ENCODE results near the gene EEPD1.

DNA sequence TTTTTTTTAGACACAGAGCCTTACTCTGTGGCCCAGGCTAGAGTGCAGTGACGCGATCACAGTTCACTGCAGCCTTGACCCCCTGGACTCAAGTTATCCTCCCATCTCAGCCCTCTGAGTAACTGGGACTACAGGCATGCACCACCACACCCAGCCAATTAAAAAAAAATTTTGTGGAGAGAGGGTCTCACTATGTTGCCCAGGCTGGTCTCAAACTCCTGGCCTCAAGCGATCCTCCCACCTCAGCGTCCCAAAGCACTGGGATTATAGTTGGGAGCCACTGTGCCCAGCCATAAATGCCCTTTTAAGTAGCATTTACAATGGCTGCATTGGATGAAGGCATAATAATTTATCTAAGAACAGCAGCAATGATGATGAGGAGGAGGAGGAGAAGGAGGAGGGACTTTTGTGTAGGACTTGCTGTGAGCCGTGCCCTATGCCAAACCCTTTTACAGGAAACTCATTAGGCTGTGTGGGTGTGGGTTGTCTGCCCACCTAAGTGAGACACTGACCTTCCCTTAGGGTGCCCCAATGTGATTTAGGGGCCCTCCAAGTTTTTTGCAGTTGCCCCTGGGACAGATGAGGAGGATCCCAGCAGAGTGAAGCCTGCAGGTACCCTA, 51.1 kb downstream of the EEPD1 start:
- TF ChIP-seq POLR2A (IDR thresholded peaks at IDR 0.05) (no peak), POLR2AphosphoS5 (IDR thresholded peaks at IDR 0.05) (no peak)
- TF ChIP-seq, protein P1, sequence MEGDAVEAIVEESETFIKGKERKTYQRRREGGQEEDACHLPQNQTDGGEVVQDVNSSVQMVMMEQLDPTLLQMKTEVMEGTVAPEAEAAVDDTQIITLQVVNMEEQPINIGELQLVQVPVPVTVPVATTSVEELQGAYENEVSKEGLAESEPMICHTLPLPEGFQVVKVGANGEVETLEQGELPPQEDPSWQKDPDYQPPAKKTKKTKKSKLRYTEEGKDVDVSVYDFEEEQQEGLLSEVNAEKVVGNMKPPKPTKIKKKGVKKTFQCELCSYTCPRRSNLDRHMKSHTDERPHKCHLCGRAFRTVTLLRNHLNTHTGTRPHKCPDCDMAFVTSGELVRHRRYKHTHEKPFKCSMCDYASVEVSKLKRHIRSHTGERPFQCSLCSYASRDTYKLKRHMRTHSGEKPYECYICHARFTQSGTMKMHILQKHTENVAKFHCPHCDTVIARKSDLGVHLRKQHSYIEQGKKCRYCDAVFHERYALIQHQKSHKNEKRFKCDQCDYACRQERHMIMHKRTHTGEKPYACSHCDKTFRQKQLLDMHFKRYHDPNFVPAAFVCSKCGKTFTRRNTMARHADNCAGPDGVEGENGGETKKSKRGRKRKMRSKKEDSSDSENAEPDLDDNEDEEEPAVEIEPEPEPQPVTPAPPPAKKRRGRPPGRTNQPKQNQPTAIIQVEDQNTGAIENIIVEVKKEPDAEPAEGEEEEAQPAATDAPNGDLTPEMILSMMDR (IDR thresholded peaks at IDR 0.05): no peak
